ENCODE measurements around the gene VPS13D.

Gene VPS13D

GRCh38 chr1:12553963-12554362 lies 324.1 kb downstream of the VPS13D start:
- Histone ChIP-seq H2AFZ (ENCODE audit: low read depth) (no peak overlapping the region; the same call in 1 of the 2 replicates), H3K79me2 (ENCODE audit: insufficient read depth, low read depth) (no peaks in the 10 kb centered on the region), H3K9ac (no peak overlapping the region), H3K4me3 (IDR thresholded peaks at IDR 0.05; ENCODE audit: insufficient read depth, low read depth, low read length) (no peak overlapping the region), H3K27me3 (ENCODE audit: insufficient read depth, low read depth) (no peaks in the 10 kb centered on the region), H3K4me1 (ENCODE audit: low read depth, poor library complexity, severe bottlenecking) (no peaks in the 10 kb centered on the region), H3K36me3 (ENCODE audit: insufficient read depth) (no peaks in the 10 kb centered on the region), H4K20me1 (ENCODE audit: insufficient read depth) (no peaks in the 10 kb centered on the region), H3K27ac (no peak overlapping the region), H3K4me2 (no peak overlapping the region)
- TF ChIP-seq CTCF (conservative IDR thresholded peaks at IDR 0.05; ENCODE audit: low read depth, low read length), result no peak

- H3K4me3 ChIP-seq (IDR thresholded peaks at IDR 0.05; ENCODE audit: insufficient read depth, low read depth, low read length), result no peak overlapping the region
- no peaks in the 10 kb centered on the region for H3K79me2 ChIP-seq (ENCODE audit: insufficient read depth, low read depth)
- no peak overlapping the region for H3K4me2 ChIP-seq
- no peaks in the 10 kb centered on the region for H3K27me3 ChIP-seq (ENCODE audit: insufficient read depth, low read depth)
- H3K9ac ChIP-seq, result no peak overlapping the region
- H3K4me1 ChIP-seq (ENCODE audit: low read depth, poor library complexity, severe bottlenecking), result no peaks in the 10 kb centered on the region
- no peak for TF ChIP-seq CTCF (conservative IDR thresholded peaks at IDR 0.05; ENCODE audit: low read depth, low read length)
- no peak overlapping the region for H2AFZ ChIP-seq (ENCODE audit: low read depth)
- H3K27ac ChIP-seq, result no peak overlapping the region
- no peaks in the 10 kb centered on the region for H3K36me3 ChIP-seq (ENCODE audit: insufficient read depth)
- H4K20me1 ChIP-seq (ENCODE audit: insufficient read depth), result no peaks in the 10 kb centered on the region
These were observed 324.9 kb downstream of the VPS13D start for GRCh38 chr1:12554521-12555305.

- no peak for TF ChIP-seq CTCF (conservative IDR thresholded peaks at IDR 0.05; ENCODE audit: low read depth, low read length)
- no peak overlapping the region for H2AFZ ChIP-seq (ENCODE audit: low read depth)
- H4K20me1 ChIP-seq (ENCODE audit: insufficient read depth), result no peaks in the 10 kb centered on the region
- no peaks in the 10 kb centered on the region for H3K27me3 ChIP-seq (ENCODE audit: insufficient read depth, low read depth)
- no peak overlapping the region for H3K4me3 ChIP-seq (IDR thresholded peaks at IDR 0.05; ENCODE audit: insufficient read depth, low read depth, low read length)
- no peak overlapping the region for H3K9ac ChIP-seq
- H3K4me1 ChIP-seq (ENCODE audit: low read depth, poor library complexity, severe bottlenecking), result no peaks in the 10 kb centered on the region
- no peak overlapping the region for H3K27ac ChIP-seq
- H3K79me2 ChIP-seq (ENCODE audit: insufficient read depth, low read depth), result no peaks in the 10 kb centered on the region
- H3K4me2 ChIP-seq, result no peak overlapping the region
- no peaks in the 10 kb centered on the region for H3K36me3 ChIP-seq (ENCODE audit: insufficient read depth)
These were observed 325.9 kb downstream of the VPS13D start for GRCh38 chr1:12555411-12556367.

GRCh38 chr1:12556368-12556930 lies 326.6 kb downstream of the VPS13D start:
- Histone ChIP-seq H4K20me1 (ENCODE audit: insufficient read depth) (no peaks in the 10 kb centered on the region), H3K27me3 (ENCODE audit: insufficient read depth, low read depth) (no peaks in the 10 kb centered on the region), H3K9ac (no peak overlapping the region), H3K4me2 (no peak overlapping the region), H3K4me1 (ENCODE audit: low read depth, poor library complexity, severe bottlenecking) (no peaks in the 10 kb centered on the region), H3K4me3 (IDR thresholded peaks at IDR 0.05; ENCODE audit: insufficient read depth, low read depth, low read length) (no peak overlapping the region), H3K36me3 (ENCODE audit: insufficient read depth) (no peaks in the 10 kb centered on the region), H2AFZ (ENCODE audit: low read depth) (no peak overlapping the region), H3K27ac (no peak overlapping the region), H3K79me2 (ENCODE audit: insufficient read depth, low read depth) (no peaks in the 10 kb centered on the region)
- TF ChIP-seq CTCF (conservative IDR thresholded peaks at IDR 0.05; ENCODE audit: low read depth, low read length), result no peak
